NK-92 treated with Interleukin-12 subunit alpha and Interleukin-12 subunit beta, amount 100 ng/mL, for 24 hours (cell line): ENCODE measurements around the gene GIPC1.
A peak's percentile ranks its signal among the peaks of the same experiment; 100 is the strongest.

Experiments used
- DNase-seq: peaks from one replicate; lab custom pipeline; 2025; lab: John Stamatoyannopoulos, UW

Gene GIPC1

GRCh38 chr19:14494411-14494810 is 1.5 kb downstream of the GIPC1 start:
- no peak for DNase-seq

GRCh38 chr19:14492756-14493337 is 3.1 kb downstream of the GIPC1 start:
- DNase-seq, result no peak

- DNase-seq, result no peak
Measured at GRCh38 chr19:14487370-14488125, 8.4 kb downstream of the GIPC1 start.

GRCh38 chr19:14482172-14482941 is 13.6 kb downstream of the GIPC1 start:
- DNase-seq, result no peak

GRCh38 chr19:14480700-14481079 is 15.2 kb downstream of the GIPC1 start:
- DNase-seq, result no peak

- peak; percentile 41 for DNase-seq
Measured at GRCh38 chr19:14479975-14480699, 15.8 kb downstream of the GIPC1 start.

- DNase-seq, result no peak
Measured at GRCh38 chr19:14479309-14479974, 16.5 kb downstream of the GIPC1 start.

GRCh38 chr19:14478113-14478545 is 17.8 kb downstream of the GIPC1 start:
- no peak for DNase-seq

GRCh38 chr19:14477418-14478112 is 18.4 kb downstream of the GIPC1 start:
- DNase-seq, result no peak

GRCh38 chr19:14476673-14477401 is 19.1 kb downstream of the GIPC1 start:
- peak; percentile 25 for DNase-seq

GRCh38 chr19:14476327-14476672 is 19.6 kb downstream of the GIPC1 start:
- no peak for DNase-seq

GRCh38 chr19:14475251-14476073 is 20.5 kb downstream of the GIPC1 start, which contains the start of gene PTGER1:
TSS of gene PTGER1 (minus strand) at chr19:14475354. CDS start at chr19:14474320, 1,034 bp downstream.
- peak; percentile 52 for DNase-seq

GRCh38 chr19:14474827-14475226 is 21.1 kb downstream of the GIPC1 start:
- no peak for DNase-seq

GRCh38 chr19:14473978-14474578 is 21.8 kb downstream of the GIPC1 start:
- DNase-seq, result no peak

- DNase-seq, result no peak
Measured at GRCh38 chr19:14473073-14473977, 22.6 kb downstream of the GIPC1 start.

GRCh38 chr19:14472202-14472938 is 23.6 kb downstream of the GIPC1 start:
- no peak for DNase-seq

- no peak for DNase-seq
Measured at GRCh38 chr19:14471436-14472187, 24.3 kb downstream of the GIPC1 start.
